ENCODE measurements around the gene SNX32. TPM values are rescaled to one million over a fixed set of nuclear protein-coding genes. Genes with fewer than 3 reads are reported as not detected.

The SNX32 gene
- total and polyA plus RNA-seq, 2 of the 13 experiments (the other 11 are each of a cell fraction or from before 2014, with no cell fraction given), result 0.09 to 0.34 TPM

GRCh38 chr11:65899356-65900124 is 65.8 kb downstream of the SNX32 start:
- POLR2A ChIA-PET, result interaction anchor here (1.4 to 6.2 kb wide), 9 partner anchors 9 to 187 kb away, joined by 4 to 95 read pairs (median 8); partner anchors contain the start of genes C11orf68, CCDC85B, CFL1 and FIBP
- CTCF ChIA-PET (ENCODE audit: low intra/inter-chr PET ratio, low total read pairs), result interaction anchor here (1.2 kb wide), 1 partner anchor 11 kb away, joined by 3 read pairs; the partner anchor contains the start of gene FIBP
- 0% methylated on average over 11 of the region's 78 CpGs for WGBS (ENCODE audit: low lambda C conversion rate)
- peaks cover 6 to 16% of the 10 kb centered on the region in 2 experiments; a peak in 4 of 5 replicates for H3K36me3 ChIP-seq (replicated peaks in 1 of 2; ENCODE audit: control insufficient read depth in 1 of 2, insufficient read depth in 2 of 2, low read length in 2 of 2)
- DNase-seq (ENCODE audit: low spot score) (peak; percentile 58), ATAC-seq (peak; percentile 55), FAIRE-seq (no peak)
- intact Hi-C loops (cut with micrococcal nuclease; ENCODE audit: unreplicated experiment) (no loop called here), in situ Hi-C loops (cut with HindIII; ENCODE audit: extremely low pct_ligation_motif_present, low pct_unique_long_range_greater_than_20kb) (no loop called here)
- peak overlapping the region; percentile 84 to 89 (median 89) for H3K4me3 ChIP-seq (replicated peaks in 1 of 3; ENCODE audit: insufficient read depth in 1 of 3, low read depth in 2 of 3, low read length in 3 of 3)
- H3K27me3 ChIP-seq (ENCODE audit: control insufficient read depth in 1 of 2, insufficient read depth in 2 of 2, low read length in 2 of 2), result no peaks in the 10 kb centered on the region; a peak in 1 of 5 replicates
- H4K20me1 ChIP-seq (ENCODE audit: insufficient read depth, low read length), result no peaks in the 10 kb centered on the region
- H3K9ac ChIP-seq (ENCODE audit: insufficient read depth, low read depth, low read length), result peak overlapping the region; percentile 88
- H3K4me1 ChIP-seq (ENCODE audit: insufficient read depth, low read length), result peaks cover 55% of the 10 kb centered on the region
- H3K9me3 ChIP-seq (ENCODE audit: low read length), result no peaks in the 10 kb centered on the region
- peaks cover 32% of the 10 kb centered on the region for H3K79me2 ChIP-seq (ENCODE audit: insufficient read depth, low read length)
- H3K27ac ChIP-seq (ENCODE audit: extremely low read length, insufficient read depth, low read length), result peak overlapping the region; percentile 66
- no peak overlapping the region for H2AFZ ChIP-seq (ENCODE audit: low read length)
- BruUV-seq (replicated peaks), result no TSS peak
- peak overlapping the region; percentile 93 for H3K4me2 ChIP-seq (ENCODE audit: low read depth, low read length)
- TF ChIP-seq ZNF292 (CRISPR knock-in tag; IDR thresholded peaks at IDR 0.05; ENCODE audit: borderline replicate concordance, low read depth), result no peak
- TF ChIP-seq ESRRA (CRISPR knock-in tag; IDR thresholded peaks at IDR 0.05; ENCODE audit: low read depth), result peak; percentile 19; the same call in 1 of the 2 replicates
- peak; percentile 93; the same call in 1 of the 2 replicates for TF ChIP-seq ARHGAP35 (CRISPR knock-in tag; IDR thresholded peaks at IDR 0.05; ENCODE audit: borderline replicate concordance)
- TF ChIP-seq ZNF879 (CRISPR knock-in tag; IDR thresholded peaks at IDR 0.05), result peak; percentile 70; the same call in 1 of the 2 replicates
- TF ChIP-seq USF2 (IDR thresholded peaks at IDR 0.05; ENCODE audit: low read depth, low read length), result no peak
- TF ChIP-seq USF2 (CRISPR knock-in tag; IDR thresholded peaks at IDR 0.05; ENCODE audit: borderline replicate concordance), result peak; percentile 59; the same call in 1 of the 2 replicates
- no peak for TF ChIP-seq ATF7 (IDR thresholded peaks at IDR 0.05)
- no peak for TF ChIP-seq ATF7 (CRISPR knock-in tag; IDR thresholded peaks at IDR 0.05)
- peak; percentile 51; the same call in 1 of the 2 replicates for TF ChIP-seq IRF9 (CRISPR knock-in tag; IDR thresholded peaks at IDR 0.05; ENCODE audit: borderline replicate concordance)
- TF ChIP-seq ZFP36L1 (CRISPR knock-in tag; IDR thresholded peaks at IDR 0.05), result peak; percentile 80; the same call in 1 of the 2 replicates
- no peak for TF ChIP-seq NKX3-1 (CRISPR knock-in tag; IDR thresholded peaks at IDR 0.05)
- no peak for TF ChIP-seq CREM (IDR thresholded peaks at IDR 0.05)
- no peak for TF ChIP-seq CREM (CRISPR knock-in tag; IDR thresholded peaks at IDR 0.05)
- peak; percentile 63 for TF ChIP-seq NFE2L2 (IDR thresholded peaks at IDR 0.05; ENCODE audit: low read length)
- TF ChIP-seq SRSF1 (optimal IDR thresholded peaks at IDR 0.05; ENCODE audit: low read depth, low read length), result peak; percentile 58
- TF ChIP-seq ZNF737 (CRISPR knock-in tag; IDR thresholded peaks at IDR 0.05; ENCODE audit: borderline replicate concordance), result no peak
- TF ChIP-seq ZNF251 (CRISPR knock-in tag; IDR thresholded peaks at IDR 0.05), result no peak
- TF ChIP-seq CAMTA2 (CRISPR knock-in tag; IDR thresholded peaks at IDR 0.05; ENCODE audit: borderline replicate concordance), result peak; percentile 26; the same call in 1 of the 2 replicates
- no peak for TF ChIP-seq NFATC3 (CRISPR knock-in tag; IDR thresholded peaks at IDR 0.05)
- TF ChIP-seq RFXAP (CRISPR knock-in tag; IDR thresholded peaks at IDR 0.05; ENCODE audit: borderline replicate concordance), result no peak
- TF ChIP-seq SALL1 (CRISPR knock-in tag; IDR thresholded peaks at IDR 0.05), result peak; percentile 77
